EL (cell line): ENCODE measurements around the gene LSAMP.
"Not testable (repeated sequence)": the region's sequence is repeated elsewhere in the genome, so short reads cannot be mapped to it uniquely, and the experiment has no call there.

Source experiments
- DNase-seq: peaks from one replicate; pipeline ENCODE4 v3.0.0-alpha.2; 2016

LSAMP gene

GRCh38 chr3:116087426-116087825, 357.9 kb downstream of the LSAMP start:
- DNase-seq: no peak

GRCh38 chr3:116084999-116085791, 360.1 kb downstream of the LSAMP start:
- no peak for DNase-seq

DNA sequence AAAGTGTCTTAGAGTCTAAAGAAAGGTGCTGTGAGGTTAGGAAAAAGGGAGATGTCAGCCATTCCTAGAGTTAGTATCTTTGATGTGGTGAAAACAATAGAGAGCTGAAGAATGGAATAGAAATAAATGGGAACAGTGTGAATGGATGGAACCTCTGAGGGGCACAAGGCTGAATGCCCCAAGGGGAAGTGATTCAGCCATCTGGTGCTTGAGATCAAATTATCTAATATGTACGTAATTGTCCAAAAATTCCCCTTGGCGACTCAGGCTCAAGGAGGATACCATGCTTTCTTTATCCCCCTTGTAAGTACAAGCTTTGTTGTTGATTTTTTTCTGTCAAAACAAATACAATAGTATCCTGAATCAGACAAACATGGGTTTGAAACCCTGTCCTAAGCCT, 361.6 kb downstream of the LSAMP start:
- peak; percentile 87 for DNase-seq

DNA sequence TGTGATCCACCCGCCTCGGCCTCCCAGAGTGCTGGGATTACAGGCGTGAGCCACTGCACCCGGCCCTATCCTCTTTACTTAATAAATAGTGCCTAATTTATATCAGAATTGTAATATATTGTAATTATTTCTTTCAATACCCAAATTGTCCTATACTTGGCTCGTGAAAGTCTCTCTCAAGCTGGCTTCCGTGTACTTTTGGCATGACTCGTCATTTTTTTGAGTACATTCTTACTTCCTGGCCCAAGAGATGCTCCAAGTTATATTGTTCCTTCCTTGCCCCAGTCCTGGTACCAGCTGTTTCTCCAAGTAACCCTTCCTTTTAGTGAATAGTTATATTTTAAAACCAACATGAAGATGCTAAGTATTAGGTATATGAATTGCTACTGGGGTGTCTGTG, 366.7 kb downstream of the LSAMP start:
- no peak for DNase-seq

DNA sequence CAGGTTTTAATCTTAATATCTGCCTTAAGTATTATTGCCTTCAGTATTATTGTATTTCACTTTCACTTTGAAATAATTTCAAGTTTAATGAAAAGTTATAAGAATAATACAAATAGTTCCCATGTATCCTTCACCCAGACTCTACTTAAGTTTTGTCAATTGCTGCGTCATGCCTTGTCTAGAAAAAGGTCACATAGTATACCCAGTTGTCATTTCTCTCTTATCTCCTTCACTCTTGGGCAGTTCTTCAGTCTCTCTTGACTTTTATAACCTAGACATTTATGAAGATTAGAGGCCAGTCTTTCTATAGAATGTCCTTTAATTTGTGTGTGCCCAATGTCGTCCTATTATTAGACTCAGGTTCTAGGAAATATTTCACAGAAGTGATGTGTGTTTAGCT, 367.7 kb downstream of the LSAMP start:
- DNase-seq: no peak

- no peak for DNase-seq
These were observed 368.2 kb downstream of the LSAMP start for GRCh38 chr3:116077059-116077458.

GRCh38 chr3:116070516-116071278, 374.6 kb downstream of the LSAMP start:
- not testable (repeated sequence) for DNase-seq

- DNase-seq: no peak
These were observed 375.2 kb downstream of the LSAMP start for GRCh38 chr3:116070061-116070460.

DNA sequence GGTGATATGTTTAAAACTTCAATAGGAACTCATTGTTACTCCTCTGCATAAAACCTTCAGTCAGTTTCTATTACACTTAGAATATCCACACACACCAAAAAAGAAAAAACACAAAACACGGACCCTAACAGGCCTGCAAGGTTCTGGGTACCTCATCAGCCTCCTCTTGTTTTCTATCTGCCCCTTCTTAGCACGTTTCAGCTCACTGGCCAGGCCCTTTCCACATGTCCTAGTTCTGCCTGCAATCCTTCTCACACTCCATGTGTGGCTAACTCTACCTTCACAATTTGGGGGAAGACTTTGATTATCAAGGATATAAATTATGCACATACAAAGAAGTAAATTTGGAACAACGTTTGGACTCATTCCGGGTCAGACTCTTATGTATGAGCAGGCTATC, 376.3 kb downstream of the LSAMP start:
- no peak for DNase-seq

DNA sequence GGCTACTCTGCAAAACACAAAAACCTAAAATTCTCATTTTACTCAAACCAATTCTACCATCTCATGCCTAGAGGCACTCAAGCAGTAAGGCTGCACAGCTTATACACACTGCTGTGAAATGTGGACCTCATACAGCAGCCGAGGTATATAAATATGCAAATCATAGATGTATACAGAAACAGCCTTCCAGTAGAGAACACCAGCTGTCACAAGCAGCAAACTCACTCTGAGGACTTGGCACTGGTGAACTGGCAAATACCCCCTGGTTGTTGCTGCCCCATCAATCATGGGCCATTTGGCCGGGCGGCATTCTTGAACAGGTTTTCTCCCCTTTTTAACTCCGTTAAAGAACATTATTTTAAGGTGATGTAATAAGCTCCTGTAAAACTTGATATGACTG, 378.0 kb downstream of the LSAMP start:
- DNase-seq: no peak

DNA sequence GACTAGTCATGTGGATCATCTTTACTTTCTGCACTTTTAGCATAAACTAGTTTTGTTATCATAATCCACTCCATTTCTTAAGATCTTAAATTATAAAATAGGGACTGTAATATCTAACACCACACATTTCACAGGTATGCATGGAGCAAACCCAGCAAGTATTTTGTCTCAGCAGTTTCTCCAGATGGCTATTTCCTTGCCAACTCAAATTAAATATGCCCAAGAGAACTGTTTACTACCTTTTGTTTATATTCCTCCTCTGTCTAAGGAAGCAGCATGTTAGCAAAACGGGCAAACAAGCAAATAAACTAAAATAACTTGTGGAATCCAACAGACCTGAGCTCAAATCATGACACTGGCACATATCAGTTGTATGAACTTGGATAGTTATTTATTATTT, 379.8 kb downstream of the LSAMP start:
- no peak for DNase-seq

- DNase-seq: peak; percentile 35
These were observed 380.6 kb downstream of the LSAMP start for GRCh38 chr3:116064646-116065045.

DNA sequence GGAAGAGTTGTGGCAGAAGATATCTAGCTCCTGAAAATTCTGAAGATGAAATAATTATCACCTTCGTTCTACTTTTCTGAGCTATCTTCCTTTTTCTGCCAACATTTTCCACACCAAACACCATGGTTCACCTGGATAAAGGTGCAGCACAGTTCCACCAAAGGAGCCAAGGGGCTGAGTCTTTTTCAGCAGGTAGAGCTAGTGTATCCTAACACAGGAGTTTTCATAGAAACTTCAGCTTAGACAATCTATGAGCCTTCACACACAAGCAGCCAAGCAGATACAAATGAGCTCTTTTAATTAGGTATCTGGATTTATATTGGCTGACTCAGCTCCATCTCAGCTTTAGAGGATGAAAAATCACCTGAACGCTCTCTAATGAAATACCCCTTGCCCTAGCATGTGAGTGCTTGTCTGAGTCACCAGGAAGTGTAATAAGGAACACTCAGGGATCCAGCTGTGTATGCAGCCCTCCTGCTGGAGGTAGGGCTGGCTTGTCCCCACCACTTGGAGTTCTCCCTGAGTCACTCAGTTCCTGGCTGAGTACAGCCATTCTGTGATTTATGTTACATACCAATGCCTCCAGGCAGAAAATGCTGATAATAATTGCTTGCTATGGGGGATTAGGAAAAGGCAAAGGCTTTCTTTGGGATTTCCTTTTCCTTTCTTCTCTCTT, 385.7 kb downstream of the LSAMP start:
- peak; percentile 88 for DNase-seq

DNA sequence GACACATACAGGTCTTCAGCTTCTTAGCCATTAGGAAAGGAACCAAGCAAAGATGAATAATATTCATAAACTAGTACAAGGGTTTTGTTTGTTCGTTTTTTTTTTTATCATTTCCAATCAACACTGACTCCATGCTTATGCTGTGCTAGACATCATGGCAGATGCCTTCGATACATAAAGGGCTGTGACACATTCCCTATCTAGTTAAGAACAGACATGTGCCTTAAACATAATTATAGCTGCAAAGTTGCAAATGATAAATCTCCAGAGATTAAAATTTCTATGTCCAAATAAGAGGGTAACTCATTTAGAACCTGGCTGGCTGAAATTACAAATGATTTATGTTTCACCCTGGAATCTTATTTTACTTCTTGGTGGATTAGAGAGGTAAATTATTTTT, 386.4 kb downstream of the LSAMP start:
- DNase-seq: no peak

DNA sequence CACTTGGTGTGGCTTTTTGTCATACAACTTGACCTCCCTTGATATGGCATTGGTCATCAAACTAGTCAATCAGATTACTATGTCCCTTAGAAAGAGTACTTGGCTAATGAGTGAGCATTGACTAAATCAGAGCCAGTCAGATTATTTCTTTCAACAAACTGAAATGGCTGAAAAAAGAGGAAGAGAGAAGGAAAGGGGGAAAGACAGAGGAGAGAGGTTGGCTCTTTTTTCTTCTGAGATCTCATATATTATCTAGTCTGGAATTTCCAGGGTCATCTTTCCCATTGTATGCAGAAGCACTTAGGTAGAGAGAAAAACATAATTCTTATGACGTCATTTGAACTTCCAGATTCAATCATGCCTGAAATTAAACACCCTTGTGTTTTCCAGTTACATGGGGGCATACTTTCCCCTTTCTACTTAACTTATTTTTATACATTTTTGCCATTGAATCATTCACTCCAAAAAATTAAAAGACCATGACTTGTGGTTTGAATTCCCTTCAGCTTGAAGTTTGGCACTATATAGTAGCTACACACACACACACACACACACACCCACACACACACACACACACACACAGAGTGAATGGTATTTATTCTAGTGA, 387.8 kb downstream of the LSAMP start:
- DNase-seq: no peak

- DNase-seq: no peak
These were observed 389.0 kb downstream of the LSAMP start for GRCh38 chr3:116056280-116056679.

- DNase-seq: no peak
These were observed 392.3 kb downstream of the LSAMP start for GRCh38 chr3:116053017-116053416.

DNA sequence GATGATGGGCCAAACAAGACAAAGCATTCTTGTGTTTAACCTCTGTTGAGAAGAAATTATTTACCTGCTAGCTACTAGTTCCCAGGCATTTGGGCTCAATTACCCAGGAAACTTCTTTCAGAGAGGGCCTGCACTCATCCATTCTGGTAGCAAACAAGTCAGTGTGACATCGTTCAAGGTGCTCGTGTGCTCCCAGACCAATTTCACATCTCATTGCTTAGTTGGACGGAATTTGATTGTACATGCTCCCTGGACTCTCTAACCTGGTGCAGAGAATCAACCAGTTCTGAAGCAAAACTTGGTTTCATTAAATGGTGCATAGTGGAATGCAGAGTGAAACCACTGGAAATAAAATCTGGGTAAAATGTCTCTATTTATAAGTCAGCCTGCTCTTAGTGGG, 392.7 kb downstream of the LSAMP start:
- DNase-seq: no peak

DNA sequence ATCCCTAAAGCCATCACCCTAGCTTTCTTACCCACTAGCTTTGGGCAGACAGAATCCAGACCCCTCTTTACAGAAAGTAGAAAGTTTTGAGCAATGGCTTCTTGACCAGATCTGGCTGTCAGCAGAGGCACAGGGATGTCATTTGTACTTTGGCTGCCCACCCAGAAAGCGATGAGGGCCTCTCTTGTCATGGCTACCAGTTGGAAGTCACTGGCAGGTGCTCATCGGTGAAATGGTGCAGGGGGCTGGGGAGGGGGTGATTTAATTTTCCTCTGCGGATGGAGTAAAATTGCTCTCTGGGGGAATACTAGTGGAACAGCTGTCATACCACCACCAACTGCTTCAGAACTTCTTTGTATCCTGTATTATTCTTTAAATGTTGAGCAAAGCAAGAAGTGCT, 393.7 kb downstream of the LSAMP start:
- DNase-seq: no peak

DNA sequence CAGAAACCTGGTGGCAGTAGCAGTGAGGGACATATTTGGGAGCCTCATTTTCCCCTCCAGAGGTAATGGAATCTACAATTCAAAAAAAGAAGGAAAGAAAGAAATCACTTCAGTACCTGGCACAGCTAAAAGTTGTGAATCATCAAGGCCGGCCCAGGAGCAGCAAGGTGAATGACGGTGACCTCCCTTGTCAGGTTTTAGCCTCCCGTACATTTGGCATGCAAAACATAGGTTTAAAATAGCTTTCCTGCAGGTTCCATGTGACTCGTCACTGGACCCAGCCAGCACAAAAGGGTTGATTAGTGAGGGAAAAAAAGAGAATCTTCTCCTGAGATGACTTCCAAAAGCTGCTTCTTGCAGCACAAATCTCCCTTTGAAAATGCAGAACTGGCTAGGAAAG, 394.2 kb downstream of the LSAMP start:
- no peak for DNase-seq

DNA sequence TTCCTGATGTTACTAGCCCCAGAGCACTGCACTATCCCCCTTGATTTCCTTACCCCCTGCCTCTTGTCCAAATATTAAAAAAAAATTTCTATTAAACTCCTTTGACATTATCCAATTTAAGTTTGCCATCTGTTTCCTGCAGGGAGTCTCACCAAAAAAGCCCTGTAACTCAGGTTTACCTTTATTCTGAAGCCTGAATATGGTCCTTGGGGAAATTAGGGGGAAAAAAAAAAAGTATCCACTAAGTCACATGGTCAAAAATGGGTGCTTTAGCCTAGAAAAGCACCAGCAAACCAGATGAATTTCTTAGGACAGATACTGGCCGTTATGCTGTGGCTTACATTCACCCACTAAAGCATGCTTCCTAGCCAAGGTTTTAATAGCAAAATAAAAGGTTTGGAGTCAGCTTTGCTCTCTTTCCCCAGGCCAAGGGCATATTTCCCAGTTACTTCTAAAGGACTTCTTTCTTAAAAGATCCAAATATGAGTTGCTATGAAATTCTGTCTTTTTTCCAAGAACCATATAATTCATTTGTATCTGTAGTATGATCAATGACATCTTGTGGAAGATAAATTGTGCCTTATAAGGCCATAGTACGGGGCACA, 394.9 kb downstream of the LSAMP start:
- no peak for DNase-seq

- no peak for DNase-seq
These were observed 396.3 kb downstream of the LSAMP start for GRCh38 chr3:116048991-116049390.

- DNase-seq: no peak
These were observed 398.9 kb downstream of the LSAMP start for GRCh38 chr3:116046350-116046749.
